Right lobe of liver (tissue), 6 donors: ENCODE results near the gene ASH1L. TPM values are rescaled to one million over a fixed set of nuclear protein-coding genes. Genes with fewer than 3 reads are reported as not detected.
"Not testable (repeated sequence)": the region's sequence is repeated elsewhere in the genome, so short reads cannot be mapped to it uniquely, and the experiment has no call there.

Experiments used
- ATAC-seq, 4 donors: fragments of 200-7000 bp; cut with Tn5 transposase; one replicate each; pipeline ENCODE4 v1.9.1; 2020; ENCODE audit warnings: mild to moderate bottlenecking in 4 of 4, moderate library complexity in 4 of 4
- DNase-seq, 3 donors: peaks; one replicate each; pipeline ENCODE4 v3.0.0-alpha.2; 2020
- H3K27ac ChIP-seq, 3 donors: fragments of 200-600 bp; one replicate each; pipeline ENCODE4 v1.8.0; 2022
- H3K27me3 ChIP-seq, 2 donors: fragments of 200-600 bp; one replicate each; pipeline ENCODE4 v1.8.0; 2022
- H3K36me3 ChIP-seq, 4 donors: fragments of 200-600 bp; sonication (generic) in 1 of 4; one replicate each; pipeline versions ENCODE4 v1.5.1 to v1.8.0; 2017 to 2022; ENCODE audit warnings: control low read depth in 1 of 4
- H3K4me1 ChIP-seq, 4 donors: fragments of 200-600 bp; sonication (generic) in 1 of 4; one replicate each; pipeline versions ENCODE4 v1.5.1 to v1.8.0; 2017 to 2022; ENCODE audit warnings: control low read depth in 1 of 4
- H3K4me3 ChIP-seq, 3 donors: fragments of 200-600 bp; one replicate each; pipeline ENCODE4 v1.8.0; 2022
- H3K9me3 ChIP-seq, 4 donors: fragments of 200-600 bp; sonication (generic) in 1 of 4; one replicate each; pipeline versions ENCODE4 v1.5.1 to v1.8.0; 2017 to 2022; ENCODE audit warnings: control low read depth in 1 of 4
- POLR2A ChIP-seq: fragments of 450-650 bp; IDR thresholded peaks from one replicate; pipeline ENCODE4 v1.6.1; 2017; ENCODE audit warnings: antibody characterized with exemption, mild to moderate bottlenecking
- WGBS: methylation state at CpG from one replicate; pipeline ENCODE4 v1.1.6; 2018; ENCODE audit warnings: low coverage, low lambda C conversion rate; ENCODE audit not compliant: insufficient coverage; ENCODE audit errors: missing lambda C conversion rate; 5-methylcytosine and 5-hydroxymethylcytosine counted together
- intact Hi-C, 2 donors: fragments of 100-400 bp; cut with DNase I; formaldehyde crosslinking; loops; one replicate each; pipeline versions ENCODE4 v1.11.2 to v1.14.1; 2022
- total RNA-seq, 6 experiments: library from RNA; depleted of rRNA in 2 of 6; stranded (reverse); fragments of >200 nt in 2 of 6; fragmentation: NEBNext Ultra II Directional in 3 of 6; extraction: Animal tissue kit (Norgen Biotek cat#: 25700) in 3 of 6; gene quantifications; one replicate each; pipeline versions ENCODE4 v1.1.0 to v1.2.4, GENCODE V29; 2016 to 2023
- TF ChIP-seq, protein P1 (sequence below), 4 donors: fragments of 200-600 bp in 3 of 4; fragments of 450-650 bp in 1 of 4; IDR thresholded peaks; one replicate each; pipeline versions ENCODE4 v1.5.1 to v1.8.0; 2016 to 2022; ENCODE audit warnings: antibody characterized with exemption in 4 of 4, mild to moderate bottlenecking in 2 of 4
- donor health status: DM: no; HTN: yes; CAD: no.
- donor health status: DM: no; HTN: no; CAD: no.
- donor health status: DM: no; HTN: no; CAD: no.
- donor health status: DM: no; HTN: yes; CAD: no.
- donor health status: DM: no; HTN: yes; CAD: no.

The ASH1L gene
- total RNA-seq, 6 experiments from 2014 or later, result 13.9 to 24.3 (median 17.6) TPM

DNA sequence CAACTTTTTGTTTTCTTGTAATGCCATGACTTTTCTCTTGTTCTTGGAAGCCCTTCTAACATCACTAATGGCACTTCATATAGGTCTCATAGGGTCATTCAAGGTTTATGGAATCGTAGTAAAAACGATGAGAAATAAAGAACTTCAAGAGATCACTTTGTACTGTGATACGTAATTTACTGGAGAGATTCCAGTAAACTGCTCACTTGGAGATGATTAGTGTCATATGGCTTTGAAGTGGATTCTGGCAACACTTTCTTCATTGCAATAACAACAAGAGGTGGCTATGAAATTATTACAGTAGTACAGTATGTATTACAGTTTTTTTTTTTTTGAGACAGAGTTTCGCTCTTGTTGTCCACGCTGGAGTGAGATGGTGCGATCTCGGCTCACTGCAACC is 138.5 kb downstream of the ASH1L start:
- no peak overlapping the region for H3K27ac ChIP-seq
- intact Hi-C loops, result no loop called here
- no peak overlapping the region for H3K4me3 ChIP-seq
- H3K9me3 ChIP-seq, result no peaks in the 10 kb centered on the region
- no peaks in the 10 kb centered on the region for H3K27me3 ChIP-seq
- ATAC-seq (no peak), DNase-seq (no peak)
- H3K36me3 ChIP-seq, result no peaks in the 10 kb centered on the region
- no peaks in the 10 kb centered on the region for H3K4me1 ChIP-seq
- TF ChIP-seq, protein P1, sequence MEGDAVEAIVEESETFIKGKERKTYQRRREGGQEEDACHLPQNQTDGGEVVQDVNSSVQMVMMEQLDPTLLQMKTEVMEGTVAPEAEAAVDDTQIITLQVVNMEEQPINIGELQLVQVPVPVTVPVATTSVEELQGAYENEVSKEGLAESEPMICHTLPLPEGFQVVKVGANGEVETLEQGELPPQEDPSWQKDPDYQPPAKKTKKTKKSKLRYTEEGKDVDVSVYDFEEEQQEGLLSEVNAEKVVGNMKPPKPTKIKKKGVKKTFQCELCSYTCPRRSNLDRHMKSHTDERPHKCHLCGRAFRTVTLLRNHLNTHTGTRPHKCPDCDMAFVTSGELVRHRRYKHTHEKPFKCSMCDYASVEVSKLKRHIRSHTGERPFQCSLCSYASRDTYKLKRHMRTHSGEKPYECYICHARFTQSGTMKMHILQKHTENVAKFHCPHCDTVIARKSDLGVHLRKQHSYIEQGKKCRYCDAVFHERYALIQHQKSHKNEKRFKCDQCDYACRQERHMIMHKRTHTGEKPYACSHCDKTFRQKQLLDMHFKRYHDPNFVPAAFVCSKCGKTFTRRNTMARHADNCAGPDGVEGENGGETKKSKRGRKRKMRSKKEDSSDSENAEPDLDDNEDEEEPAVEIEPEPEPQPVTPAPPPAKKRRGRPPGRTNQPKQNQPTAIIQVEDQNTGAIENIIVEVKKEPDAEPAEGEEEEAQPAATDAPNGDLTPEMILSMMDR (IDR thresholded peaks at IDR 0.05), result no peak
- no peak for TF ChIP-seq POLR2A
- 90% methylated on average over 5 of the region's 7 CpGs for WGBS

DNA sequence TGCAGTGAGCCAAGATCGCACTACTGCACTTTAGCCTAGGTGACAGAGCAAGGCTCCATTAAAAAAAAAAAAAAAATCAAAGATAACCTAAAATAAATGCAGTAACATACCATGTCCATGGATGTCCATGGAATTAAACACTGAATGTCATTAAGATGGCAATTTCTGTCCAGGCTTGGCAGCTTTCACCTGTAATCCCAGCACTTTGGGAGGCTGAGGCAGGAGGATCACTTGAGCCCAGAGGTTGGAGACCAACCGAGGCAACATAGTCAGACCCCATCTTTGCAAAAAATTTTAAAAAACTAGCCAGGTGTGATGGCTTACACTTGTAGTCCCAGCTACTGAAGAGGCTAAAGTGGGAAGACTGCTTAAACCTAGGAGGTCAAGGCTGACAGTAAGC is 141.8 kb downstream of the ASH1L start:
- peaks cover 0 to 1% (median 0%) of the 10 kb centered on the region in 4 donors for H3K36me3 ChIP-seq
- WGBS, result 88% methylated on average over 2 of the region's 2 CpGs
- intact Hi-C loops, result no loop called here
- no peak for ATAC-seq
- DNase-seq, result no peak
- no peak overlapping the region for H3K27ac ChIP-seq
- no peak overlapping the region for H3K4me3 ChIP-seq
- TF ChIP-seq POLR2A, result no peak
- TF ChIP-seq, protein P1 (IDR thresholded peaks at IDR 0.05), result no peak
- H3K9me3 ChIP-seq, result no peaks in the 10 kb centered on the region
- H3K27me3 ChIP-seq, result no peaks in the 10 kb centered on the region
- H3K4me1 ChIP-seq, result no peaks in the 10 kb centered on the region

DNA sequence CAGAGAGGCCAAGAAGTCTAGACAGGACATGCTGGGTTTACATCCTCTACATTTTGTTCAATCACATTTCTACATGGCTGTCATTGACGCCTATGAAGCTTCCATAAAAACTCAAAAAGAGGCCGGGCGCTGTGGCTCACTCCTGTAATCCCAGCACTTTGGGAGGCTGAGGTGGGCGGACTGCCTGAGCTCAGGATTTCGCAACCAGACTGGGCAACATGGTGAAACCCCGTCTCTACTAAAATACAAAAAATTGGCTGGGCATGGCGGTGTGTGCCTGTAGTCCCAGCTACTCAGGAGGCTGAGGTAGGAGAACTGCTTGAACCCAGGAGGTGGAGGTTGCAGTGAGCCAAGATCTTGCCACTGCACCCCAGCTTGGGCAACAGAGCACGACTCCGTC is 150.8 kb downstream of the ASH1L start:
- intact Hi-C loops, result not testable (repeated sequence)

DNA sequence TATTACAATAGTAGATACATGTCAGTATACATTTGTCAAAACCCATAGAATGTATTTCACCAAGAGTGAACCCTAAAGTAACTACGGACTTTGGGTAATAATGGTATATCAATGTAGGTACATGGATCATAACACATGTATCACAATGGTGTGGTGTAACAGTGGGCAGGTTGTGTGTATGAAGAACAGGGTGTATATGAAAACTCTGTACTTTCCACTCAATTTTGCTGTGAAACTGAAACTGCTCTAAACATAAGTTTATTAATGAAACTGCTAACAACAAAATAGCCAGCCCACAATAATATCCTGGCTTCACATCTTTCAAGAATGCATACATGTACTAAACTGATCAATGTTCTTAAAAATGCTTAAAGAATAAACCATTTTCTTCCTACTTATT is 151.7 kb downstream of the ASH1L start:
- DNase-seq (no peak), ATAC-seq (no peak)
- Histone ChIP-seq H3K36me3 (peaks cover 0 to 31% (median 5%) of the 10 kb centered on the region in 4 donors), H3K4me1 (no peaks in the 10 kb centered on the region), H3K9me3 (no peaks in the 10 kb centered on the region), H3K4me3 (no peak overlapping the region), H3K27me3 (no peaks in the 10 kb centered on the region), H3K27ac (no peak overlapping the region)
- 80% methylated on average over 1 of the region's 1 CpG for WGBS
- intact Hi-C loops, result no loop called here
- TF ChIP-seq, protein P1 (IDR thresholded peaks at IDR 0.05), result no peak
- TF ChIP-seq POLR2A, result no peak

More for the DNA sequence above, 150.8 kb downstream of the ASH1L start:
- 86% methylated on average over 8 of the region's 9 CpGs for WGBS
- peaks cover 0 to 31% (median 5%) of the 10 kb centered on the region in 4 donors for H3K36me3 ChIP-seq
- H3K27ac ChIP-seq, ATAC-seq, DNase-seq, H3K4me1 ChIP-seq, H3K9me3 ChIP-seq, H3K27me3 ChIP-seq, H3K4me3 ChIP-seq: not testable (repeated sequence)

DNA sequence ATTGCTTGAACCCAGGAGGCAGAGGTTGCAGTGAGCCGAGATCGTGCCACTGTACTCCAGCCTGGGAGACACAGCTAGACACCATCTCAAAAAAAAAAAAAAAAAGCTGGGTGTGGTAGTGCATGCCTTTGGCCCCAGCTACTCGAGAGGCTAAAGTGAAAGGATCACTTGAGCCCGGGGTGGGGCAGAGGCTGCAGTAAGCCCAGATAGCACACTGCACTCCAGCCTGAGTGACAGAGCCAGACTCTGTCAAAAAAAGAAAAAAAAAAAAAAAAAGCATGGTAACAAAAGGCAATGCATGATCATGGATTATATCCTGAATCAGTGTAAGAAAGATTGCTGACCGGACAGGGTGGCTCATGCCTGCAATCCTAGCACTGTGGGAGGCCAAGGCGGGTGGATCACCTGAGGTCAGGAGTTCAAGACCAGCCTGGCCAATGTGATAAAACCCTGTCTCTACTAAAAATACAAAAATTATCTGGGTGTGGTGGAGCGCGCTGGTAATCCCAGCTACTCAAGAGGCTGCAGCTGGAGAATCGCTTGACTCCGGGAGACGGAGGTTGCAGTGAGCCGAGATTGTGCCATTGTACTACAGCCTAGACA is 165.6 kb downstream of the ASH1L start:
- WGBS, result 92% methylated on average over 12 of the region's 12 CpGs
- ATAC-seq (no peak), DNase-seq (no peak)
- Histone ChIP-seq H3K27ac (no peak overlapping the region), H3K4me3 (no peak overlapping the region), H3K27me3 (no peaks in the 10 kb centered on the region), H3K9me3 (no peaks in the 10 kb centered on the region), H3K4me1 (peaks cover 0 to 4% (median 0%) of the 10 kb centered on the region in 4 donors), H3K36me3 (peaks cover 0 to 19% (median 6%) of the 10 kb centered on the region in 4 donors)
- intact Hi-C loops, result no loop called here
- no peak for TF ChIP-seq POLR2A
- TF ChIP-seq, protein P1 (IDR thresholded peaks at IDR 0.05), result no peak
